Stimulated activated CD8-positive, alpha-beta memory T cell treated with anti-CD3 and anti-CD28 coated beads, Interleukin-4, amount 100 ng/mL, for 48 hours (primary cell): Measurements from ENCODE around the gene IQCB1.
"Not testable (repeated sequence)": the region's sequence is repeated elsewhere in the genome, so short reads cannot be mapped to it uniquely, and the experiment has no call there.

Experiments
- DNase-seq: peaks from one replicate; pipeline ENCODE4 v3.0.0-alpha.2; 2020

IQCB1 gene

DNA sequence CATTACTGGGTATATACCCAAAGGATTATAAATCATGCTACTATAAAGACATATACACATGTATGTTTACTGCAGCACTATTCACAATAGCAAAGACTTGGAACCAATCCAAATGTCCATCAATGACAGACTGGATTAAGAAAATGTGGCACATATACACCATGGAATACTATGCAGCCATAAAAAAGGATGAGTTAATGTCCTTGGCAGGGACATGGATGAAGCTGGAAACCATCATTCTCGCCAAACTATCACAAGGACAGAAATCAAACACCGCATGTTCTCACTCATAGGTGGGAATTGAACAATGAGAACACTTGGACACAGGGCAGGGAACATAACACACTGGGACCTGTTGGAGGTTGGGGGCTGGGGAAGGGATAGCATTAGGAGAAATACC lies 91.8 kb downstream of the IQCB1 start:
- DNase-seq: not testable (repeated sequence)

DNA sequence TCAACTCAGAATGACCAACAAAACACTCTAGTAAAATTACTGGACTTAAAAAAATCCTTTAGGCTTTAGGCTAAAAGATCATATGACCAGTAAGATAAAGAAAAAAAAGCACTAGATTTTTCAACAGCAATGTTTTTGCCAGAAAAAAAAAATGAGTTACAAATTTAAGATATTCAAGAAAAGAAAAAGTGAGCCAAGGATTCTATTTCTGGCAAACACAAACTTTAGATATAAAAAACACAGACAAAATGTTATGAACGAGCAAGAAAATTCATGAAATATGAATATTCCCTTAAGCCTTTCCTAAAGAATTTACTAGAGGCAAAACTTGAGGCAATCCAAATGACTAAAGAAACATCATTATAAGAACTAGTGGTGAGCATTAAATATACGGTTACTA lies 94.0 kb downstream of the IQCB1 start:
- DNase-seq: no peak

DNA sequence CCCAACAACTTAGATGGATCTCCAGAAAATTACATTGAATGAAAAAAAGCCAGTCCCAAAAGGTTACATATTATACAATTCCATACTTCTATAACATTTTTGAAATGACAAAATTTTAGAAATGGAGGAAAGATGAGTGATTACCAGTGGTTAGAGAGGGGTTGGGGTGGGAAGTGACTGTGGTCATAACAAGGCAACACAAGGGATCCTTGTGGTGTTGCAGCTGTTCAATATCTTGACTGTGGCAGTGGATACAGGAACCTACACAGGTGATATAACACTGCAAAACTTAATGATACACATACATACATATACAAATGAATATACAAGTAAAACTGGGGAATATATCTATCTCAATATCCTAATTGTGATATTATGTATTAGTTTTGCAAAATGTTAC lies 95.0 kb downstream of the IQCB1 start:
- no peak for DNase-seq

GRCh38 chr3:121737644-121738043 lies 97.2 kb downstream of the IQCB1 start:
- no peak for DNase-seq

DNA sequence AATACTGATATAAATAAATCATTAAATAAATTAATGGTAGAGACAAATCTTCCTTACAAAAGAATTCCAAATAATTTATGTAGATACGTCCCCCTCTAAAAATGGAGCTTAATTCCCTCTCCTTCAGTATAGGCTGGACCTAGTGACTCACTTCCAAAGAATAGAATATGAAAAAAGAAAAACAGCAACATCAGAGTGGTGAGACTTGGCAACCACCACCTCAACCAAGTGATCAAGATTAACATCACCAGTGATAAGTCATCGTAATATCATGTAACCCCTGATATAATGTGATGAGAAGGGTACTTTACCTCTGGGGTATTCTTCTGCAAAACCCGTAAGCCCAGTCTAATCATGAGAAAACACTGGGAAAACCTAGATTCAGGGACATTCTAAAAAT lies 98.7 kb downstream of the IQCB1 start:
- no peak for DNase-seq

DNA sequence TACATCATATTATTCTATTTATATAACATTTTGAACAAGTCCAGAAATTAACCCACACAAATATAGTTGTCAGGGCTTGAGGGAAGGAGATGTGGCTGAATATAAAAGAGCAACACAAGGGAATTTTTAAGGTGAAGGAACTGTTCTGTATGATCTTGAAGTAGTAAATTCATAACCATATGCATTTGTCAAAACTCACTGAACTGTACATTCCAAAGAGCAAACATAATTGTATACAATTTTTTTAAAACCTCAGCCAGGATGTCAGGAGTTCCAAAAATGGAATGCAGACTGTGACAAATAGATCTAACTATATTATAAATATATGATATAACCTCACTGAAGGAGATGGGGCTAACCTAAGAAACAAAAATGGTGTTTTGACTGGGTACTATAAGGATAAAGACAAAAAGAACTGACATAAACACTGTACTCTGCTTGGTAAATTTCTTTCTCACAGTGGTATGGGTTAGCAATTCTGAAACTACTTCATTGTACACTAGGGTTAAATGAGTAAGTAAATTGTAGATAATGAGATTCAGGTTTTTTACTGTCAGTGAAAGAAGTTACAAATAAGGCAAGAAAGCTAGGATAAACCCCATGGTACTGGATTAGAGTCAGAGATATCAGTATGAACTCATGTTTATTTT lies 99.7 kb downstream of the IQCB1 start:
- no peak for DNase-seq

DNA sequence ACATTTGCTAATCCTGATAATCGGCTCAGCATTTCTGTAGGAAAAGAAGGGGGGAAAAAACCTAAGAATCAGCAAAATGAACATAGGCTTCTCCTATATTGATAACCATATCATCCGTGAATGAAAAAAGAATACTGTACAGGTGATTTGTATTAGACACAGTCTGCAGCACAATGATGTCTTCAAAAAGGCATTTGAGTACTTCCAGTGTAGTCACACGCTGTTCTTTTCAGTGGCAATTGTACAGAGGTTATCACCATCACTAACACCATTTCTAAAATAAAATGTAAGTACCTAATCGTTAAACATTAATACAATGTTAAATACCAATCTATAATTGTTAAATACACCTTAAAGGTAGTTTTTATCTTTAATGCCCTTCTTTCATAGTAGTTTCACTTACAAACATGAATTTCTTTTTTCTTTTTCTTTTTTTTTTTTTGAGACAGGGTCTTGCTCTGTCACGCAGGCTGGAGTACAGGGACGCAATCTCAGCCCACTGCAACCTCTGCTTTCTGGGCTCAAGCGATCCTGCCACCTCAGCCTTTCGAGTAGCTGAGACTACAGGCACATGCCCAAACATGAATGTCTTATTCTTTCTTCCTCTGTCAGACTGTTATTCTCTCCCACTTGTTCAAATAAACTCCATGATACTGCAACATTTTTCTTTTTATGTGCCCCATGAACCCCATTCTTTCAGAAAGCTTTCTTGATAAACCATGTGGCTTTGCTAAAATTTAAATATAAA lies 103.7 kb downstream of the IQCB1 start:
- no peak for DNase-seq

- no peak for DNase-seq
These were observed 110.7 kb downstream of the IQCB1 start for GRCh38 chr3:121724130-121724529.

- no peak for DNase-seq
These were observed 111.4 kb downstream of the IQCB1 start for GRCh38 chr3:121723485-121723884.

DNA sequence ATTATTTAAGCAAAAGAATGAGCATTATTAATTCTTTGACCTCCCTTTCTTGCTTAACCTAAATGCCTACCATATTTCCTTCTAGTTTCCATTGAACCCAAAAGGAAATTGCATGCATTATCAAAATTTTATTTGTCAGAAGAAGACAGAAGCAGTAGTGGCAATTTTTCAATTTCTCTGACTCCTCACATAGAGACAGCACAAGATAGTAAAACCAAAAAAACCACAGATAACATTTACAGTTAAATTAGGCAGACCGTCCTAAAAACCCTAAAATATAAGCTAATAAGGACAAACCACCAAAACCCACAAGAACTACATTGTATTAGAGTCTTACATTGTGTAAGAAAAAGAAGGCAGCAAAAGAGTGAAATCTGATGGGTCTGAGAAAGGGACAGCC lies 112.4 kb downstream of the IQCB1 start:
- DNase-seq: no peak

DNA sequence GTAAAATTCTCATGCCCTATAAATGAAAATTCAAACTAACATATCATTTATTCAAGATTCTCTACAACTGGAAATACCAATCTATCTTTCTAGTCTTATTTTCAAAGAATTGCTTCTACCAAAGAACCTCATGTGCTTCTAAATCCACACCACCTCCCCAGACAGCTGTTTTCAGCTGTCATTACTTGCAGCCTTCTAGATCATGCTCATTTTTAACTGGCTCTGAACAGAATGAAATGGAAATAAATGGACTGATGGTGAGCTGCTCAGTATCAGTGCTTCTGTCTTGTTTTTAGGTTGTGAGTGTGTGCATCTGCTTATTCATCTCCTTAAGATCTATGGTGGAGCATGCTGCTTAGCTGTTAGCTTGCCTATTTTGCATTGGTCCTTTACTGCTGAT lies 114.7 kb downstream of the IQCB1 start:
- no peak for DNase-seq
